ENCODE data around the gene AFF3. TPM values are rescaled to one million over a fixed set of nuclear protein-coding genes. Genes with fewer than 3 reads are reported as not detected.

The AFF3 gene
- total RNA-seq, 1 donor from 2014 or later = 25.6 TPM

- DNase-seq (ENCODE audit: low spot score) = no peak
These were observed 284.4 kb downstream of the AFF3 start for GRCh38 chr2:99857867-99858444.

- DNase-seq (ENCODE audit: low spot score) = no peak
These were observed 285.0 kb downstream of the AFF3 start for GRCh38 chr2:99857372-99857771.

- DNase-seq (ENCODE audit: low spot score) = no peak
These were observed 286.3 kb downstream of the AFF3 start for GRCh38 chr2:99856119-99856518.

- no peak for DNase-seq (ENCODE audit: low spot score)
These were observed 288.0 kb downstream of the AFF3 start for GRCh38 chr2:99854236-99854852.

- no peak for DNase-seq (ENCODE audit: low spot score)
These were observed 289.4 kb downstream of the AFF3 start for GRCh38 chr2:99852956-99853355.

- no peak for DNase-seq (ENCODE audit: low spot score)
These were observed 289.9 kb downstream of the AFF3 start for GRCh38 chr2:99852376-99852934.

GRCh38 chr2:99851811-99852210 is 290.6 kb downstream of the AFF3 start:
- DNase-seq (ENCODE audit: low spot score) = no peak

- DNase-seq (ENCODE audit: low spot score) = no peak
These were observed 291.3 kb downstream of the AFF3 start for GRCh38 chr2:99851089-99851488.

- no peak for DNase-seq (ENCODE audit: low spot score)
These were observed 292.2 kb downstream of the AFF3 start for GRCh38 chr2:99850084-99850710.

GRCh38 chr2:99846462-99847107 is 295.8 kb downstream of the AFF3 start:
- DNase-seq (ENCODE audit: low spot score) = no peak

- DNase-seq (ENCODE audit: low spot score) = no peak
These were observed 297.1 kb downstream of the AFF3 start for GRCh38 chr2:99845296-99845695.

- DNase-seq (ENCODE audit: low spot score) = no peak
These were observed 299.9 kb downstream of the AFF3 start for GRCh38 chr2:99842451-99842850.

GRCh38 chr2:99841749-99842148 is 300.6 kb downstream of the AFF3 start:
- DNase-seq (ENCODE audit: low spot score) = no peak

- no peak for DNase-seq (ENCODE audit: low spot score)
These were observed 301.6 kb downstream of the AFF3 start for GRCh38 chr2:99840831-99841230.

GRCh38 chr2:99836690-99837605 is 305.4 kb downstream of the AFF3 start:
- no peak for DNase-seq (ENCODE audit: low spot score)

- DNase-seq (ENCODE audit: low spot score) = no peak
These were observed 308.0 kb downstream of the AFF3 start for GRCh38 chr2:99834426-99834825.

- DNase-seq (ENCODE audit: low spot score) = no peak
These were observed 308.7 kb downstream of the AFF3 start for GRCh38 chr2:99833586-99834201.

GRCh38 chr2:99832926-99833325 is 309.5 kb downstream of the AFF3 start:
- DNase-seq (ENCODE audit: low spot score) = no peak

- DNase-seq (ENCODE audit: low spot score) = no peak
These were observed 310.6 kb downstream of the AFF3 start for GRCh38 chr2:99831772-99832171.

- no peak for DNase-seq (ENCODE audit: low spot score)
These were observed 314.9 kb downstream of the AFF3 start for GRCh38 chr2:99827296-99827999.
